Prostate gland (tissue), 2 donors: ENCODE measurements around the gene TRAF1. TPM values are rescaled to one million over a fixed set of nuclear protein-coding genes. Genes with fewer than 3 reads are reported as not detected.

Experiments used
- DNase-seq: peaks from one replicate; pipeline ENCODE4 v3.0.0-alpha.2; 2019; ENCODE audit warnings: low spot score
- H3K27ac ChIP-seq, 2 donors: fragments of 200-600 bp; sonication (generic); 2 replicates each; pipeline ENCODE4 v1.5.1; 2017 to 2019
- H3K27me3 ChIP-seq: fragments of 200-600 bp; sonication (generic); replicated peaks from 2 replicates; pipeline ENCODE4 v1.5.1; 2019; ENCODE audit not compliant: insufficient read depth
- H3K36me3 ChIP-seq, 2 donors: fragments of 200-600 bp; sonication (generic); 1 replicate in 1 of 2; 2 replicates in 1 of 2; pipeline versions ENCODE4 v1.5.1 to v1.8.1; 2017 to 2019
- H3K4me1 ChIP-seq: fragments of 200-600 bp; sonication (generic); replicated peaks from 2 replicates; pipeline ENCODE4 v1.5.1; 2019
- H3K4me3 ChIP-seq, 2 donors: fragments of 200-600 bp; sonication (generic); 2 replicates each; pipeline ENCODE4 v1.5.1; 2017 to 2019
- H3K9me3 ChIP-seq: fragments of 200-600 bp; sonication (generic); 2 replicates; pipeline ENCODE4 v1.5.1; 2017
- POLR2A ChIP-seq: fragments of 450-650 bp; IDR thresholded peaks from one replicate; pipeline ENCODE4 v1.6.1; 2016; ENCODE audit warnings: antibody characterized with exemption, mild to moderate bottlenecking
- POLR2AphosphoS5 ChIP-seq: sonication (generic); formaldehyde crosslinking; IDR thresholded peaks from one replicate; pipeline ENCODE4 v1.6.1; 2017; ENCODE audit warnings: antibody characterized with exemption
- WGBS: methylation state at CpG from one replicate; pipeline ENCODE4 v1.1.5; 2018; 5-methylcytosine and 5-hydroxymethylcytosine counted together
- intact Hi-C: fragments of 100-400 bp; cut with DNase I; formaldehyde crosslinking; loops from one replicate; pipeline ENCODE4 v1.14.2; 2022
- total RNA-seq, 2 donors: library from RNA; depleted of rRNA; stranded (reverse); fragments of >200 nt; gene quantifications; one replicate each; pipeline ENCODE4 v1.1.0, GENCODE V29; 2016
- TF ChIP-seq, protein P1 (sequence below), 4 experiments: fragments of 200-600 bp in 2 of 4; fragments of 450-650 bp in 2 of 4; sonication (generic) in 2 of 4; IDR thresholded peaks; 1 replicate in 3 of 4; 2 replicates in 1 of 4; pipeline ENCODE4 v1.5.1; 2016 to 2019; ENCODE audit warnings: antibody characterized with exemption in 4 of 4, mild to moderate bottlenecking in 2 of 4, moderate library complexity in 2 of 4

TRAF1 gene
- total RNA-seq, 2 donors from 2014 or later: 3.1 to 6.9 TPM

DNA sequence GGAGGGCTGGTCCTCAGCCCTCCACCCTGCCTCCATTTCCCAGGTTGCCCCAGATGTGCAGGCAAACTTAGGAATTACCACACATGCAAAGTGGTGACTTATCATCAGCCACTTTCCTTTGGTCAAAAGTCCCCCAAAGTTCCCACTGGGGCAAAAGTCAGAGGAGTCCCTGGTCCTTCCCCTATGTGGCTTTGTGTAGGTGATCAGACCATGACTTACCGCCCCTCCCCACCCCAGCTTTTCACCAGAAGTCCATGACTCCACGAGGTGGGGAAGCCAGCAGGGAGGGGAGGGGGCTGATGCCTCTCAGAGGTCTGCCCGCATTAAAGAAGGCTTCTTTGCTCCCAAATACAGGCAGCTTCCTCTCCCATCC is 5.8 kb downstream of the TRAF1 start:
- Histone ChIP-seq H3K36me3 (no peaks in the 10 kb centered on the region), H3K27me3 (no peaks in the 10 kb centered on the region), H3K4me3 (no peak overlapping the region), H3K27ac (no peak overlapping the region), H3K9me3 (no peaks in the 10 kb centered on the region), H3K4me1 (no peaks in the 10 kb centered on the region)
- intact Hi-C loops: loop anchor here (10.0 kb wide), 2 partner anchors 206 to 364 kb away; partner anchors contain the start of gene MEGF9
- WGBS: 55% methylated on average over 3 of the region's 3 CpGs
- TF ChIP-seq POLR2A (no peak), POLR2AphosphoS5 (no peak)
- TF ChIP-seq, protein P1, sequence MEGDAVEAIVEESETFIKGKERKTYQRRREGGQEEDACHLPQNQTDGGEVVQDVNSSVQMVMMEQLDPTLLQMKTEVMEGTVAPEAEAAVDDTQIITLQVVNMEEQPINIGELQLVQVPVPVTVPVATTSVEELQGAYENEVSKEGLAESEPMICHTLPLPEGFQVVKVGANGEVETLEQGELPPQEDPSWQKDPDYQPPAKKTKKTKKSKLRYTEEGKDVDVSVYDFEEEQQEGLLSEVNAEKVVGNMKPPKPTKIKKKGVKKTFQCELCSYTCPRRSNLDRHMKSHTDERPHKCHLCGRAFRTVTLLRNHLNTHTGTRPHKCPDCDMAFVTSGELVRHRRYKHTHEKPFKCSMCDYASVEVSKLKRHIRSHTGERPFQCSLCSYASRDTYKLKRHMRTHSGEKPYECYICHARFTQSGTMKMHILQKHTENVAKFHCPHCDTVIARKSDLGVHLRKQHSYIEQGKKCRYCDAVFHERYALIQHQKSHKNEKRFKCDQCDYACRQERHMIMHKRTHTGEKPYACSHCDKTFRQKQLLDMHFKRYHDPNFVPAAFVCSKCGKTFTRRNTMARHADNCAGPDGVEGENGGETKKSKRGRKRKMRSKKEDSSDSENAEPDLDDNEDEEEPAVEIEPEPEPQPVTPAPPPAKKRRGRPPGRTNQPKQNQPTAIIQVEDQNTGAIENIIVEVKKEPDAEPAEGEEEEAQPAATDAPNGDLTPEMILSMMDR (IDR thresholded peaks at IDR 0.05): no peak
- DNase-seq: no peak

DNA sequence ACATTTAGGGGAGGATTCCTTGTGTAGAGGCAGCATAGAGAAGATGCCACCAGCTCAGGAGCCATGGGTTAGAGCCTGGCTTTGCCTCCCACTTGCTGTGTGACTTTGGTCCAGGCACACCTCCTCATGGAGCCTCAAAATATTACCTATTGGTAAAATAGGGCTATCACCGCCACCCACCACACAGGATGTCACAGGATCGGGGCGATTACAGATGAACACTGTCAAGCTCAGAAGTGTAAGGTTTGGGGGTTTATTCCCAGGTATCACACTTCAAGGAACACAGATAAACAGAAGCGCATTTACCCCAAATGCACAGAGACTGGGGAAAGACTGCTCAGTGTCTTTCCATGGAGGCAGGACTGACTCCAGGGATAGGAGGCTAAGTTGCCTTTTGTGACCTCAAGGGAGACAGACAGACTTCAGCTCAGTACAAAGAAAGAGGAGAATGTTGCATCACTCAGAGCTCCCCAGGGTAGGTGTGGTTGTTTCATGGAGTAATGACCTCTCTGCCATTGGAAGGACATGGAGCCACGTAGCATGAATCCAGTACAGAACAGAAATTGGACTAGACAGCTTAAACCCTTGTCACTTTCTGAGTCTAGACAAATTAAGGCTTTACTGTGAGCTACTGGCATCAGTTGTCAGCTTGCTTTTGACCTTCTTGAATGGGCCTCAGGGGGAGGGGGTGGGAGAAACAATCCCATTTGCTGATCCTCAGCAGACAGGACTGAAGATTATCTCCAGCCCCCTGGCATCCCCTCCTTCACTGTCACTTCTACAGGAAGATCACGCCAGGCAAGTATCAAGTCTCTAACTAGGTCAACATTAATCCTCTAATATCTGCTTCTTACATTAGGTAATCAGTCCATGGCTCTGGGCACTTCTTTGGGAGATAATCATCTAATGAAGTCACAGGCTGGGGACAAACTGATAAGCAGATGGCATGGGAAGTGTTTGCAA is 6.5 kb downstream of the TRAF1 start:
- no peak for TF ChIP-seq POLR2A
- TF ChIP-seq POLR2AphosphoS5: no peak
- TF ChIP-seq, protein P1 (IDR thresholded peaks at IDR 0.05): no peak
- Histone ChIP-seq H3K36me3 (no peaks in the 10 kb centered on the region), H3K4me3 (no peak overlapping the region), H3K27me3 (no peaks in the 10 kb centered on the region), H3K4me1 (no peaks in the 10 kb centered on the region), H3K9me3 (no peaks in the 10 kb centered on the region), H3K27ac (peak overlapping the region; percentile 49 to 57)
- intact Hi-C loops: loop anchor here (10.0 kb wide), 2 partner anchors 205 to 365 kb away; partner anchors contain the start of gene MEGF9
- 82% methylated on average over 6 of the region's 6 CpGs for WGBS
- no peak for DNase-seq

DNA sequence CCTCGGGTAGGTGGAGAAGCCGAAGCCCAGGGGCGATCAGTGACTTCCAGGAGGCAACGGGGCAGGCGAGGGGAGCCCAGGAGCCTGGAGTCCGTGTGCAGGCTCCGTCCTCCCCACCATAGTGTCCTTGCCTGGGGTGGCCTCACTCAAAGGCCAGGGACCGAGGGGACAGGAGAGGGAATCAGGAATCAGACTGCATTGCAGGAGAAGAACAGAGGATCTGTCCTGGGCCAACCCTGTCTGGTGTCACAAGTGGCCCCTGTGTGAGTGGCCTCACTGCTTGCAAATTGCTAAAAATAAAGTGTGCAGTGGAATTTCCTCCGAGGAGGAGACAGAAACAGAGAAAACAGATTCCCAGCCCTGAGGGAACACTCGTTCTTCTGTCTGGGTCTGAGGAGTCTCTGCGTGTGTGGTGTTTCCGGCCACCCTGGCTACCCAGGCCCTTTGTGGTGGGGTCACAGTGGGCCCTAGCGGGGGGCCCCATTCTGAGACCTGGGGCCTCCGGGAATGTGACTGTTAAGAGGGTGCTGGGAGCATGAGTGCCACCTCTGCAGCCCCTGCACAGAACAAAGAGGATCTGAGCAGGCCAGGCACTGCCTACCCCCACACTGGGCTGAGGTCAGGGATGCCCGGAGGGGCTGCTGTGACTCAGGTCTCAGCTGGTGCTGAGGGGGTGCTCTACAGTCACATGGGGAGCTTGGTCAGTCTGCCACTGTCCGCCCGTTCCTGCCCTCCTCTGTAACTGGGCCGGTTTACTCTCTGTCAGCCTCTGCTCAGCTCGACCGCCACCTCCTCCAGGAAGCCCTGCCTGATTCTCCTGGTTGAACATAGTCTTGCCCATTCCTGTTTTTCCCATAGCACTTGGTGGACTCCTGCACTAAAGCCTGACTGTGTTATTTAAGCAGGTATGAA is 7.4 kb downstream of the TRAF1 start:
- TF ChIP-seq, protein P1 (IDR thresholded peaks at IDR 0.05): no peak
- TF ChIP-seq POLR2A (no peak), POLR2AphosphoS5 (no peak)
- Histone ChIP-seq H3K9me3 (no peaks in the 10 kb centered on the region), H3K27ac (peak overlapping the region; percentile 49 to 57), H3K36me3 (no peaks in the 10 kb centered on the region), H3K27me3 (no peaks in the 10 kb centered on the region), H3K4me3 (no peak overlapping the region), H3K4me1 (no peaks in the 10 kb centered on the region)
- DNase-seq: no peak
- intact Hi-C loops: no loop called here
- 76% methylated on average over 20 of the region's 20 CpGs for WGBS

DNA sequence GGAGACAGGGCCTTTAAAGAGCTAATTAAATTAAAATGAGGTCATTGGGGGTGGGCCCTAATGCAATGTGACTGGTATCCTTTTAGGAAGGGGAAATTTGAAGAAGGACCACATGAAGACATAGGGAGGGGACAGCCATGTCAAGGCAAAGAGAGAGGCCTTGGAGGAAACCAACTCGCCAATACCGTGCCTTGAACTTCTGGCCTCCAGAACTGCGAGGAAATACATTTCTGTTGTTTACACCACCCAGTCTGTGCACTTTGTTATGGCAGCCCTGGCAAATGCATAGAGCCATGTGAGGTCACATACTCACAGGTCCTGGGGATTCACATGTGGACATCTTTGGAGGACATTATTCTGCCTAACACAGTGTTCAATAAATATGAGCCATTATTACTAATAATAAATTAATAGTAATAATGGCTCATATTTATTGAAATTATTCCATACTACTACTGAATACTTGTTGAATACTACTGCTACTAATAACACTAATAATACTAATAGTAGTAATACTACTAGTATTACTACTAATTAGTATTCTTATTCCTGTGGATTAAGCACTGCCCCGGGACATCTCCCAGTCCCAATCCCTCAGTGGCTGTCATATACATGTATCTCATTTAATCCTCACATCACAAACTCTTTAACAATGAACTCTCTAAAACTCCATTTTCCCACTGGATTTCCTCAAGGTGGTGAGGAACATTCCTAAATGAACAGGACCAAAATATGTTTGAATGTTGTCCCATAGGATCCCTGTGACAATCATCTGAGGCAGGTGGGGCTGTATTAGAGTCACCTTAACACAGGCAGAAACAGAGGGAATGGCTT is 8.4 kb downstream of the TRAF1 start:
- DNase-seq: no peak
- Histone ChIP-seq H3K4me1 (no peaks in the 10 kb centered on the region), H3K9me3 (no peaks in the 10 kb centered on the region), H3K4me3 (no peak overlapping the region), H3K27me3 (no peaks in the 10 kb centered on the region), H3K27ac (peak overlapping the region; percentile 57 to 75), H3K36me3 (no peaks in the 10 kb centered on the region)
- 96% methylated on average over 4 of the region's 4 CpGs for WGBS
- intact Hi-C loops: loop anchor here (2.0 kb wide), 1 partner anchor 27 kb away; no protein-coding TSS in a partner anchor
- TF ChIP-seq, protein P1 (IDR thresholded peaks at IDR 0.05): no peak
- TF ChIP-seq POLR2A: no peak
- TF ChIP-seq POLR2AphosphoS5: no peak
